Keratinocyte (primary cell): ENCODE measurements around the gene ANKRD16. TPM values are rescaled to one million over a fixed set of nuclear protein-coding genes. Genes with fewer than 3 reads are reported as not detected.

Experiments used
- DNase-seq: peaks from one replicate; pipeline ENCODE4 v3.0.0-alpha.2; 2011; ENCODE audit warnings: low read depth, missing footprints, low spot score
- FAIRE-seq: peaks from 2 replicates; lab custom pipeline; 2011; peaks lifted over from hg19 to GRCh38; lab: Jason Lieb, UNC
- H2AFZ ChIP-seq: 2 replicates; pipeline ENCODE4 v1.6.0; 2012; ENCODE audit warnings: low read length, control low read depth, inconsistent platforms; ENCODE audit not compliant: control insufficient read depth
- H3K27ac ChIP-seq: 2 replicates; pipeline ENCODE4 v1.5.1; 2011; ENCODE audit warnings: low read length; ENCODE audit not compliant: control insufficient read depth, insufficient read depth
- H3K27me3 ChIP-seq: 3 replicates; pipeline ENCODE4 v1.6.0; 2011; ENCODE audit warnings: low read length; ENCODE audit not compliant: control insufficient read depth, insufficient read depth; ENCODE audit errors: extremely low read depth
- H3K36me3 ChIP-seq, 2 experiments: 2 replicates in 1 of 2; 3 replicates in 1 of 2; pipeline ENCODE4 v1.5.1; 2011; ENCODE audit warnings: low read length in 2 of 2, mild to moderate bottlenecking in 1 of 2; ENCODE audit not compliant: control insufficient read depth in 2 of 2, insufficient read depth in 2 of 2; ENCODE audit errors: extremely low read depth in 1 of 2
- H3K4me1 ChIP-seq: 3 replicates; pipeline ENCODE4 v1.5.1; 2011; ENCODE audit warnings: low read length; ENCODE audit not compliant: control insufficient read depth, insufficient read depth; ENCODE audit errors: extremely low read depth
- H3K4me2 ChIP-seq: 3 replicates; pipeline ENCODE4 v1.6.0; 2011; ENCODE audit warnings: low read depth, low read length; ENCODE audit not compliant: control insufficient read depth, insufficient read depth; ENCODE audit errors: extremely low read depth
- H3K4me3 ChIP-seq, 3 experiments: fragments of 200-600 bp in 1 of 3; sonication (generic) in 1 of 3; 2 replicates in 2 of 3; 3 replicates in 1 of 3; pipeline ENCODE4 v1.5.1; 2011 to 2016; ENCODE audit warnings: low read length in 3 of 3, mild to moderate bottlenecking in 3 of 3, control low read depth in 2 of 3, inconsistent platforms in 1 of 3, low read depth in 1 of 3, mixed read lengths in 1 of 3, mixed run types in 1 of 3, moderate library complexity in 1 of 3; ENCODE audit not compliant: control insufficient read depth in 2 of 3, insufficient read depth in 2 of 3; ENCODE audit errors: extremely low read depth in 1 of 3
- H3K79me2 ChIP-seq: 2 replicates; pipeline ENCODE4 v1.6.0; 2012; ENCODE audit warnings: low read length; ENCODE audit not compliant: control insufficient read depth, insufficient read depth
- H3K9ac ChIP-seq: 3 replicates; pipeline ENCODE4 v1.6.0; 2011; ENCODE audit warnings: low read length; ENCODE audit not compliant: control insufficient read depth, insufficient read depth; ENCODE audit errors: extremely low read depth
- H3K9me1 ChIP-seq: 3 replicates; pipeline ENCODE4 v1.6.0; 2011; ENCODE audit warnings: low read length; ENCODE audit not compliant: control insufficient read depth, insufficient read depth; ENCODE audit errors: extremely low read depth
- H3K9me3 ChIP-seq: 2 replicates; pipeline ENCODE4 v1.5.1; 2012; ENCODE audit warnings: low read depth, low read length; ENCODE audit not compliant: control insufficient read depth
- H4K20me1 ChIP-seq: 3 replicates; pipeline ENCODE4 v1.6.0; 2011; ENCODE audit warnings: low read length; ENCODE audit not compliant: control insufficient read depth, insufficient read depth; ENCODE audit errors: extremely low read depth
- CTCF ChIP-seq, 3 experiments: IDR thresholded peaks in 1 of 3; conservative IDR thresholded peaks in 1 of 3; optimal IDR thresholded peaks in 1 of 3; 2 replicates in 2 of 3; 3 replicates in 1 of 3; pipeline versions ENCODE3 to v1.5.1; 2011; ENCODE audit warnings: low read length in 3 of 3, mild to moderate bottlenecking in 3 of 3, moderate library complexity in 2 of 3, control low read depth in 1 of 3, inconsistent platforms in 1 of 3; ENCODE audit not compliant: insufficient read depth in 2 of 3; ENCODE audit errors: extremely low read depth in 1 of 3
- EZH2 ChIP-seq: IDR thresholded peaks from one replicate; pipeline ENCODE4 v1.6.1; 2012; ENCODE audit warnings: inconsistent platforms, mild to moderate bottlenecking, low read length, moderate library complexity
- dilution Hi-C: fragments of 300-500 bp; cut with MboI; formaldehyde crosslinking; loops from one replicate; pipeline ENCODE4 v1.7.0; 2020; ENCODE audit warnings: low sequenced_read_pairs; ENCODE audit not compliant: extremely low pct_ligation_motif_present
- polyA plus RNA-seq, 5 experiments: library from polyadenylated mRNA; depleted of rRNA in 3 of 5; stranded (reverse) in 3 of 5; stranded (forward) in 1 of 5; unstranded in 1 of 5; fragments of >200 nt; gene quantifications; 1 replicate in 1 of 5; 2 replicates in 3 of 5; 3 replicates in 1 of 5; pipeline versions ENCODE4 v1.2.1 to v1.2.3, GENCODE V29; 2011 to 2012; ENCODE audit warnings: missing spikeins in 2 of 5, low read depth in 1 of 5, low replicate concordance in 1 of 5

ANKRD16 gene
- polyA plus RNA-seq, 1 donor (not counting 4 experiments of a cell fraction or from before 2014, with no cell fraction given) = 6.2 TPM

- H3K36me3 ChIP-seq = no peaks in the 10 kb centered on the region
- H3K27me3 ChIP-seq = peaks cover 6% of the 10 kb centered on the region
- no peak for FAIRE-seq
- no peaks in the 10 kb centered on the region for H3K79me2 ChIP-seq
- dilution Hi-C loops = no loop called here
- H4K20me1 ChIP-seq = no peaks in the 10 kb centered on the region
- no peak overlapping the region for H3K9ac ChIP-seq
- no peak overlapping the region for H2AFZ ChIP-seq
- no peak overlapping the region for H3K27ac ChIP-seq
- H3K9me3 ChIP-seq = no peaks in the 10 kb centered on the region
- H3K4me3 ChIP-seq = no peak overlapping the region
- H3K4me1 ChIP-seq = no peaks in the 10 kb centered on the region
- TF ChIP-seq EZH2 (no peak), CTCF (optimal IDR thresholded peaks at IDR 0.05 in 1 of 3, IDR thresholded peaks at IDR 0.05 in 1 of 3, conservative IDR thresholded peaks at IDR 0.05 in 1 of 3; ENCODE audit: extremely low read depth in 1 of 3, insufficient read depth in 2 of 3, low read length in 3 of 3) (no peak)
- DNase-seq = no peak
- no peaks in the 10 kb centered on the region for H3K9me1 ChIP-seq
- no peak overlapping the region for H3K4me2 ChIP-seq
Measured at GRCh38 chr10:5856701-5857004, 33.0 kb downstream of the ANKRD16 start.

DNA sequence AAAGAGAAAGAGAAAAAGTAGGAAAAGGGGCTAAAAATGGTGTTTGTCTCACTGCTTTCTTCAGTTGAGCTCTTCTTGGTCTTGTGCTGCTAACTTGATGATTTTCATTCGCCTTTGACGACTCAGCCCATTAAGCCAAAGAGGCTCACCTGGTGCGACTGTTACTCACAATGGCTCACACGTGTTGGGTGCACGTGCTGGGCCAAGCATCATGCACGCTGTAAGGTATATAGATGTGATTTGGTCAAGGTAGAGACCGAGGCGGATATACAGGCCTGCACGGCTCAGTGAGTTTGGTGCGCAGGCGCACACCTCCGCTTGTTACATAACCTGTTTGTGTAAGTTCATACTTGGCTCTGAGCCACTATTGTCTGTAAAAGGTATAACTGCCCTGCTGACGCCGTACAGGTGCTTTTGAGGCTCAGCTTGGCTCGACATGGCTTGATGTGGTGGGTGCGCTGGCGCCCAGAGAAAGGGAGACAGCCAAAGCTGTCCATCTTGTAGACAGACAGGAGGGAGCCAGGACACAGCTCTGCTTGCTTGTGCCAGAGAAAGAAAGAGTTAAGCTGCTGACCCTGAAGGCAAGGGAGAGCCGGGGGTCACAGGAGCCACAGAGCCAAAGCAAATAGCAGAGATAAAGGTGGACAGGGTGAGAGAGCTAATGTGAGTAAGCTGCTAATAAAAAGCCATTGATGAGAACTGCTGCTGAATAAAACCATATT is 33.6 kb downstream of the ANKRD16 start:
- FAIRE-seq (no peak), DNase-seq (no peak)
- Histone ChIP-seq H3K4me1 (no peaks in the 10 kb centered on the region), H2AFZ (no peak overlapping the region), H3K27me3 (peaks cover 6% of the 10 kb centered on the region), H3K4me3 (no peak overlapping the region), H3K36me3 (no peaks in the 10 kb centered on the region), H3K27ac (no peak overlapping the region), H3K4me2 (no peak overlapping the region), H3K9me1 (no peaks in the 10 kb centered on the region), H4K20me1 (no peaks in the 10 kb centered on the region), H3K9me3 (no peaks in the 10 kb centered on the region), H3K79me2 (no peaks in the 10 kb centered on the region), H3K9ac (no peak overlapping the region)
- no peak for TF ChIP-seq EZH2
- TF ChIP-seq CTCF (optimal IDR thresholded peaks at IDR 0.05 in 1 of 3, IDR thresholded peaks at IDR 0.05 in 1 of 3, conservative IDR thresholded peaks at IDR 0.05 in 1 of 3; ENCODE audit: extremely low read depth in 1 of 3, insufficient read depth in 2 of 3, low read length in 3 of 3) = no peak
- dilution Hi-C loops = no loop called here
